Esophagus muscularis mucosa (tissue), 4 donors: ENCODE data around the gene CCN5.

Source experiments
- EP300 ChIP-seq: sonication (generic); formaldehyde crosslinking; IDR thresholded peaks from one replicate; pipeline ENCODE4 v1.6.1; 2017; ENCODE audit warnings: antibody characterized with exemption
- POLR2A ChIP-seq: fragments of 450-650 bp; IDR thresholded peaks from one replicate; pipeline ENCODE4 v1.6.1; 2017; ENCODE audit warnings: antibody characterized with exemption, moderate library complexity, mild to moderate bottlenecking, low read depth
- TF ChIP-seq, protein P1 (sequence below), 3 experiments: fragments of 200-600 bp in 2 of 3; fragments of 450-650 bp in 1 of 3; sonication (generic) in 2 of 3; IDR thresholded peaks; one replicate each; pipeline ENCODE4 v1.5.1; 2017 to 2019; ENCODE audit warnings: antibody characterized with exemption in 3 of 3, mild to moderate bottlenecking in 2 of 3, moderate library complexity in 1 of 3

DNA sequence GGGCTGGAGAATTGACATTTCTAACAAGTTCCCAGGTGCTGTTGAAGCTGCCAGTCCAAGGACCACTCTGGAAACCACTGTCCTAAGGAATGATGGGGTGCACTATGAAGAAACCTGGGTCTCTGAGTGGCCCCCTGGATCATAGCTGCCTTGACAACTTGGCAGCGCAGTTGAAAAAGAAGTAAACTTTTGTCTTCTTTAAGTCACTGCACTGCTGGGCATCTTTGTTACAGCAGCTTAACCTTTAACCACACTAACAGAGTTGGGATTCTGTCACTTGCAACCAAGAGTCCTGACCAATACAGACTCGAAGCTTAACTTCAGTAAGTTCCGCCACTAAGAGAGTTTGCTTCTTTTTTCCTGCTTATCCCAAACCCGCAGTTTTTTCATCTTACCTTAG, 21.9 kb downstream of the CCN5 start:
- TF ChIP-seq, protein P1, sequence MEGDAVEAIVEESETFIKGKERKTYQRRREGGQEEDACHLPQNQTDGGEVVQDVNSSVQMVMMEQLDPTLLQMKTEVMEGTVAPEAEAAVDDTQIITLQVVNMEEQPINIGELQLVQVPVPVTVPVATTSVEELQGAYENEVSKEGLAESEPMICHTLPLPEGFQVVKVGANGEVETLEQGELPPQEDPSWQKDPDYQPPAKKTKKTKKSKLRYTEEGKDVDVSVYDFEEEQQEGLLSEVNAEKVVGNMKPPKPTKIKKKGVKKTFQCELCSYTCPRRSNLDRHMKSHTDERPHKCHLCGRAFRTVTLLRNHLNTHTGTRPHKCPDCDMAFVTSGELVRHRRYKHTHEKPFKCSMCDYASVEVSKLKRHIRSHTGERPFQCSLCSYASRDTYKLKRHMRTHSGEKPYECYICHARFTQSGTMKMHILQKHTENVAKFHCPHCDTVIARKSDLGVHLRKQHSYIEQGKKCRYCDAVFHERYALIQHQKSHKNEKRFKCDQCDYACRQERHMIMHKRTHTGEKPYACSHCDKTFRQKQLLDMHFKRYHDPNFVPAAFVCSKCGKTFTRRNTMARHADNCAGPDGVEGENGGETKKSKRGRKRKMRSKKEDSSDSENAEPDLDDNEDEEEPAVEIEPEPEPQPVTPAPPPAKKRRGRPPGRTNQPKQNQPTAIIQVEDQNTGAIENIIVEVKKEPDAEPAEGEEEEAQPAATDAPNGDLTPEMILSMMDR (IDR thresholded peaks at IDR 0.05), result no peak
- no peak for TF ChIP-seq POLR2A
- TF ChIP-seq EP300, result no peak
